GM12878 (cell line): Measurements from ENCODE around the gene CACNA2D1. TPM values are rescaled to one million over a fixed set of nuclear protein-coding genes. Genes with fewer than 3 reads are reported as not detected.

ENCODE experiments used
- ATAC-seq: fragments of 200-7000 bp; cut with Tn5 transposase; 3 replicates; pipeline ENCODE4 v1.9.1; 2020; ENCODE audit warnings: mild to moderate bottlenecking, moderate library complexity
- Bru-seq: library from RNA; stranded (reverse); fragments of 400-500 nt; gene quantifications from one replicate; lab custom pipeline; 2021; lab: Mats Ljungman, UMichigan
- BruChase-seq, 2 experiments: library from RNA; stranded (reverse); fragments of 400-500 nt; gene quantifications; one replicate each; lab custom pipeline; 2021; lab: Mats Ljungman, UMichigan
- BruUV-seq: library from RNA; stranded (reverse); fragments of 400-500 nt; replicated peaks from 2 replicates; lab custom pipeline; 2021; lab: Mats Ljungman, UMichigan
- CTCF ChIA-PET: fragments of 300-600 bp; sonication (Branson Sonifier 250); formaldehyde crosslinking; extraction: SDS; loops from one replicate; lab custom pipeline; 2021; ENCODE audit warnings: inconsistent platforms; lab: Yijun Ruan, JAX
- POLR2A ChIA-PET: fragments of 350-600 bp; formaldehyde crosslinking; extraction: SDS; loops from one replicate; lab custom pipeline; 2021; ENCODE audit warnings: inconsistent platforms; lab: Charles Lee
- RAD21 ChIA-PET: fragments of 300-600 bp; sonication (Branson Sonifier 250); formaldehyde crosslinking; loops from one replicate; lab custom pipeline; 2023; ENCODE audit warnings: antibody characterized with exemption; ENCODE audit not compliant: unreplicated experiment; lab: Charles Lee
- SMC1A ChIA-PET: fragments of 300-600 bp; sonication (Branson Sonifier 250); formaldehyde crosslinking; loops from one replicate; lab custom pipeline; 2023; ENCODE audit not compliant: unreplicated experiment, uncharacterized antibody; lab: Charles Lee
- DNase-seq: peaks from one replicate; pipeline ENCODE4 v3.0.0-alpha.2; 2011; ENCODE audit warnings: low read depth, low spot score
- FAIRE-seq: peaks from 3 replicates; lab custom pipeline; 2011; peaks lifted over from hg19 to GRCh38; lab: Jason Lieb, UNC
- H2AFZ ChIP-seq: 2 replicates; pipeline ENCODE4 v1.6.0; 2011; ENCODE audit warnings: low read depth, low read length, control low read depth; ENCODE audit not compliant: control insufficient read depth
- H3K27ac ChIP-seq: 2 replicates; pipeline ENCODE4 v1.5.1; 2011; ENCODE audit warnings: control low read depth; ENCODE audit not compliant: control insufficient read depth, insufficient read depth
- H3K27me3 ChIP-seq, 2 experiments: replicated peaks in 1 of 2; 2 replicates each; pipeline versions ENCODE4 v1.6.0 to v1.6.1; 2011; ENCODE audit warnings: low read length in 1 of 2; ENCODE audit not compliant: control insufficient read depth in 2 of 2, insufficient read depth in 2 of 2
- H3K36me3 ChIP-seq, 2 experiments: 2 replicates each; pipeline ENCODE4 v1.5.1; 2011; ENCODE audit warnings: low read length in 1 of 2; ENCODE audit not compliant: control insufficient read depth in 2 of 2, insufficient read depth in 2 of 2
- H3K4me1 ChIP-seq: 2 replicates; pipeline ENCODE4 v1.6.1; 2011; ENCODE audit warnings: mild to moderate bottlenecking, low read length, moderate library complexity, mixed read lengths; ENCODE audit not compliant: control insufficient read depth, insufficient read depth
- H3K4me2 ChIP-seq: 2 replicates; pipeline ENCODE4 v1.6.0; 2011; ENCODE audit warnings: control low read depth; ENCODE audit not compliant: control insufficient read depth, insufficient read depth
- H3K4me3 ChIP-seq: fragments of 200-600 bp; sonication (generic); 2 replicates; pipeline ENCODE4 v1.5.1; 2016
- H3K79me2 ChIP-seq: 2 replicates; pipeline ENCODE4 v1.6.0; 2011; ENCODE audit warnings: low read length; ENCODE audit not compliant: control insufficient read depth, insufficient read depth
- H3K9ac ChIP-seq: 2 replicates; pipeline ENCODE4 v1.8.0; 2011; ENCODE audit warnings: low read length, control low read depth, mixed read lengths; ENCODE audit not compliant: control insufficient read depth, insufficient read depth
- H3K9me3 ChIP-seq: replicated peaks from 3 replicates; pipeline ENCODE4 v1.5.1; 2011; ENCODE audit warnings: mild to moderate bottlenecking, low read length; ENCODE audit not compliant: control insufficient read depth, insufficient read depth
- H4K20me1 ChIP-seq: 2 replicates; pipeline ENCODE4 v1.6.0; 2011; ENCODE audit not compliant: control insufficient read depth, insufficient read depth
- BCL11A ChIP-seq: IDR thresholded peaks from 2 replicates; pipeline ENCODE4 v1.6.1; 2011; ENCODE audit warnings: low read depth, low read length
- BHLHE40 ChIP-seq, 2 experiments: fragments of 450-650 bp in 1 of 2; IDR thresholded peaks; 2 replicates each; pipeline ENCODE4 v1.6.1; 2011 to 2017; ENCODE audit warnings: low read depth in 2 of 2, borderline replicate concordance in 1 of 2, improper control_type of control experiment in 1 of 2, low read length in 1 of 2, mild to moderate bottlenecking in 1 of 2
- CREM ChIP-seq: IDR thresholded peaks from 2 replicates; pipeline ENCODE4 v1.6.1; 2014; ENCODE audit warnings: antibody characterized with exemption, low read depth
- GATAD2B ChIP-seq: fragments of 450-650 bp; conservative IDR thresholded peaks from 2 replicates; pipeline ENCODE4 v1.6.1; 2017; ENCODE audit warnings: low read depth, mild to moderate bottlenecking, moderate library complexity
- HSF1 ChIP-seq: fragments of 150-350 bp; IDR thresholded peaks from 2 replicates; pipeline ENCODE4 v1.6.1; 2014; ENCODE audit warnings: mild to moderate bottlenecking, low read depth, low read length
- KAT2A ChIP-seq: conservative IDR thresholded peaks from 2 replicates; pipeline ENCODE4 v1.6.1; 2011; ENCODE audit warnings: low read depth, low read length; ENCODE audit not compliant: control insufficient read depth
- MYB ChIP-seq: fragments of 150-350 bp; IDR thresholded peaks from 2 replicates; pipeline ENCODE4 v1.6.1; 2014; ENCODE audit warnings: mild to moderate bottlenecking, low read depth, low read length, borderline replicate concordance
- NRF1 ChIP-seq: conservative IDR thresholded peaks from 2 replicates; pipeline ENCODE4 v1.6.1; 2011; ENCODE audit warnings: mild to moderate bottlenecking, low read depth, low read length, improper control_type of control experiment
- PML ChIP-seq: IDR thresholded peaks from 2 replicates; pipeline ENCODE4 v1.6.1; 2012; ENCODE audit warnings: low read length, inconsistent platforms
- RCOR1 ChIP-seq: conservative IDR thresholded peaks from 2 replicates; pipeline ENCODE4 v1.6.1; 2012; ENCODE audit warnings: low read depth, low read length, improper control_type of control experiment
- SMARCA5 ChIP-seq: fragments of 450-650 bp; IDR thresholded peaks from 2 replicates; pipeline ENCODE4 v1.6.1; 2017; ENCODE audit warnings: mild to moderate bottlenecking
- YY1 ChIP-seq: IDR thresholded peaks from 2 replicates; pipeline ENCODE4 v1.6.1; 2011; ENCODE audit warnings: low read depth, mild to moderate bottlenecking, low read length
- ZNF622 ChIP-seq: fragments of 450-650 bp; IDR thresholded peaks from 2 replicates; pipeline ENCODE4 v1.6.1; 2017; ENCODE audit warnings: mild to moderate bottlenecking, inconsistent platforms
- ZNF687 ChIP-seq: fragments of 450-650 bp; IDR thresholded peaks from 2 replicates; pipeline ENCODE4 v1.6.1; 2017; ENCODE audit warnings: mild to moderate bottlenecking, moderate library complexity
- WGBS: methylation state at CpG from one replicate; pipeline ENCODE4 v1.1.6; 2016; ENCODE audit warnings: low lambda C conversion rate; ENCODE audit not compliant: insufficient replicate concordance, insufficient coverage; ENCODE audit errors: missing lambda C conversion rate; 5-methylcytosine and 5-hydroxymethylcytosine counted together
- in situ Hi-C: fragments of 300-500 bp; cut with MboI; formaldehyde crosslinking; loops from 9 replicates; pipeline ENCODE4 v1.14.3; 2018; ENCODE audit warnings: mixed read lengths
- intact Hi-C: fragments of 100-400 bp; cut with micrococcal nuclease; formaldehyde crosslinking; loops from one replicate; pipeline ENCODE4 v1.14.2; 2022; ENCODE audit not compliant: unreplicated experiment
- long read RNA-seq, 2 experiments: library from polyadenylated mRNA; unstranded; transcript quantifications; one replicate each; pipeline ENCODE4 v2.0.0, GENCODE V29; 2019 to 2020
- polyA minus RNA-seq, 3 experiments: library from RNA; depleted of rRNA, polyadenylated mRNA; stranded (reverse); fragments of >200 nt; gene quantifications; 2 replicates each; pipeline ENCODE4 v1.2.3, GENCODE V29; 2011
- polyA plus RNA-seq, 11 experiments: library from polyadenylated mRNA; depleted of rRNA in 4 of 11; unstranded in 6 of 11; stranded (reverse) in 5 of 11; fragments of >200 nt; fragmentation: Nextera tagmentation in 4 of 11; fragmentation: Illumina TruSeq in 1 of 11; extraction: Ambion mirVana in 4 of 11; extraction: Trizol in 1 of 11; gene quantifications; 1 replicate in 1 of 11; 2 replicates in 10 of 11; pipeline versions ENCODE4 v1.2.1 to v1.2.3, GENCODE V29; 2011 to 2016; ENCODE audit warnings: inconsistent platforms in 2 of 11, missing spikeins in 2 of 11, low read depth in 1 of 11
- total RNA-seq, 4 experiments: library from RNA; depleted of rRNA in 3 of 4; stranded (reverse); fragments of >200 nt in 3 of 4; fragmentation: Illumina TruSeq in 1 of 4; extraction: Trizol in 1 of 4; gene quantifications; 2 replicates each; pipeline versions ENCODE4 v1.2.1 to v1.2.3, GENCODE V29; 2013 to 2021

CACNA2D1 gene
- 115 and 128 TPM in 2 replicates for total RNA-seq (2013; cell fraction: nucleolus; rRNA removed)
- total RNA-seq (2014; rRNA removed) (0.96 and 2.1 TPM in 2 replicates), total RNA-seq (2014; rRNA removed; fragmentation: Illumina TruSeq; extraction: Trizol) (1.1 and 1.6 TPM in 2 replicates), total RNA-seq (2021) (1.5 and 2.4 TPM in 2 replicates), polyA plus RNA-seq (2011; rRNA removed) (14.8 and 22.8 TPM in 2 replicates), polyA plus RNA-seq (2014; fragmentation: Illumina TruSeq; extraction: Trizol) (0.98 and 3.8 TPM in 2 replicates), polyA plus RNA-seq (2014; fragmentation: Nextera tagmentation; extraction: Ambion mirVana) (under 1 TPM; 0.14 to 0.15 TPM), polyA plus RNA-seq (2014; rRNA removed) (0.35 and 0.91 TPM in 2 replicates), polyA plus RNA-seq (2016; fragmentation: Nextera tagmentation; extraction: Ambion mirVana) (1 to 10 TPM in 1 of 2 experiments, under 1 TPM in 1; 0.74 to 1.2 TPM), polyA minus RNA-seq (2011; rRNA and poly(A)+ RNA removed) (53.6 and 66.9 TPM in 2 replicates), Bru-seq, nascent RNA (percentile 61 among the genes with signal in this experiment), BruChase-seq, experiment 1, labeled RNA remaining after a 6-hour chase (percentile 57 among the genes with signal in this experiment), BruChase-seq, experiment 2, labeled RNA remaining after a 2-hour chase (percentile 56 among the genes with signal in this experiment)
- not detected for polyA plus RNA-seq (2011; ENCODE audit: low read depth)
- 4.6 and 5.0 TPM in 2 replicates for polyA plus RNA-seq (2011; cell fraction: cytosol; rRNA removed)
- 19.8 and 20.3 TPM in 2 replicates for polyA plus RNA-seq (2011; cell fraction: nucleus; rRNA removed)
- polyA plus RNA-seq (2012): 0.14 TPM in 1 of 2 replicates, not detected in the other
- 22.9 and 29.3 TPM in 2 replicates for polyA minus RNA-seq (2011; cell fraction: cytosol; rRNA and poly(A)+ RNA removed)
- polyA minus RNA-seq (2011; cell fraction: nucleus; rRNA and poly(A)+ RNA removed): 97.6 and 186 TPM in 2 replicates
- long read RNA-seq, experiment 1, partial matches to known transcripts: 3 of 21 reads
- long read RNA-seq, experiment 1, other reads (novel, unspliced or antisense): 18 of 21 reads
- long read RNA-seq, experiment 2, partial matches to known transcripts: 21 of 54 reads
- long read RNA-seq, experiment 2, other reads (novel, unspliced or antisense): 33 of 54 reads

GRCh38 chr7:82443547-82444219 lies at the start of gene CACNA2D1:
CACNA2D1 (minus strand) TSS chr7:82443777.
- H3K9ac ChIP-seq: no peak within 1 kb of the TSS
- CTCF ChIA-PET: interaction anchor here (0.7 to 2.3 kb wide), 5 partner anchors 38 to 367 kb away, joined by 3 to 21 read pairs (median 8); no protein-coding TSS in a partner anchor
- no peak for TF ChIP-seq BCL11A
- TF ChIP-seq ZNF622: no peak
- peak; percentile 11 for TF ChIP-seq ZNF687
- peak in 1 of 2 experiments; percentile 59; a peak in 2 of 4 replicates for TF ChIP-seq BHLHE40 (IDR thresholded peaks at IDR 0.05; ENCODE audit: borderline replicate concordance in 1 of 2, low read depth in 2 of 2, low read length in 1 of 2)
- TF ChIP-seq YY1: no peak
- TF ChIP-seq HSF1: no peak
- TF ChIP-seq KAT2A: no peak
- TF ChIP-seq PML: no peak
- peak; percentile 13; the same call in 1 of the 2 replicates for TF ChIP-seq GATAD2B
- no peak for TF ChIP-seq RCOR1
- TF ChIP-seq CREM: no peak
- no peak for TF ChIP-seq MYB
- no peak for TF ChIP-seq NRF1
- TF ChIP-seq SMARCA5: peak; percentile 54; the same call in 1 of the 2 replicates

More at GRCh38 chr7:82443547-82444219, at the start of gene CACNA2D1:
- ChIA-PET POLR2A (no interaction called here), RAD21 (interaction anchor here (0.5 to 3.0 kb wide), 4 partner anchors 20 to 129 kb away, joined by 4 to 20 read pairs (median 8); no protein-coding TSS in a partner anchor), SMC1A (interaction anchor here (1.0 to 3.1 kb wide), 5 partner anchors 38 to 401 kb away, joined by 4 to 26 read pairs (median 9); no protein-coding TSS in a partner anchor)
- Histone ChIP-seq H3K79me2 (no peaks in the 10 kb centered on the region), H3K36me3 (no peaks in the 10 kb centered on the region), H3K27ac (no peak within 1 kb of the TSS), H3K4me2 (peak within 1 kb of the TSS; percentile 48; the same call in 1 of the 2 replicates), H4K20me1 (no peaks in the 10 kb centered on the region), H3K4me3 (no peak within 1 kb of the TSS), H2AFZ (no peak within 1 kb of the TSS), H3K9me3 (no peaks in the 10 kb centered on the region), H3K4me1 (no peaks in the 10 kb centered on the region), H3K27me3 (peaks cover 5 to 11% of the 10 kb centered on the region in 2 experiments)
- 32% methylated on average over 33 of the region's 82 CpGs for WGBS
- peak; percentile 62 for ATAC-seq
- no TSS peak for BruUV-seq
- in situ Hi-C loops: no loop called here
- intact Hi-C loops: no loop called here
- no peak for DNase-seq
- no peak for FAIRE-seq
